Measurements from ENCODE around the gene NCR3LG1. TPM values are rescaled to one million over a fixed set of nuclear protein-coding genes. Genes with fewer than 3 reads are reported as not detected.
A peak's percentile ranks its signal among the peaks of the same experiment; 100 is the strongest.

NCR3LG1 gene
- total RNA-seq, 1 donor from 2014 or later, result 0.51 TPM

GRCh38 chr11:17408641-17409040 is 57.0 kb downstream of the NCR3LG1 start:
- Mint-ChIP-seq H3K36me3 (ENCODE audit: unreplicated experiment) (no peaks in the 10 kb centered on the region), H3K27me3 (ENCODE audit: unreplicated experiment) (peaks cover 10% of the 10 kb centered on the region), H3K27ac (ENCODE audit: unreplicated experiment) (no peak overlapping the region), H3K4me1 (ENCODE audit: low read depth, unreplicated experiment) (peaks cover 13% of the 10 kb centered on the region), H3K4me3 (ENCODE audit: unreplicated experiment) (no peak overlapping the region), H3K9me3 (ENCODE audit: unreplicated experiment) (peaks cover 7% of the 10 kb centered on the region)
- TF ChIP-seq CTCF (IDR thresholded peaks at IDR 0.05; ENCODE audit: partially characterized antibody, unreplicated experiment), result no peak
- DNase-seq, result no peak

- no peak for TF ChIP-seq CTCF (IDR thresholded peaks at IDR 0.05; ENCODE audit: partially characterized antibody, unreplicated experiment)
- no peak for DNase-seq
- H3K9me3 Mint-ChIP-seq (ENCODE audit: unreplicated experiment), result peaks cover 5% of the 10 kb centered on the region
- peaks cover 5% of the 10 kb centered on the region for H3K27me3 Mint-ChIP-seq (ENCODE audit: unreplicated experiment)
- H3K36me3 Mint-ChIP-seq (ENCODE audit: unreplicated experiment), result no peaks in the 10 kb centered on the region
- H3K4me3 Mint-ChIP-seq (ENCODE audit: unreplicated experiment), result no peak overlapping the region
- no peak overlapping the region for H3K27ac Mint-ChIP-seq (ENCODE audit: unreplicated experiment)
- H3K4me1 Mint-ChIP-seq (ENCODE audit: low read depth, unreplicated experiment), result peaks cover 2% of the 10 kb centered on the region
Measured at GRCh38 chr11:17410606-17411379, 59.2 kb downstream of the NCR3LG1 start.

GRCh38 chr11:17411418-17411817 is 59.8 kb downstream of the NCR3LG1 start:
- no peak for DNase-seq
- no peak overlapping the region for H3K27ac Mint-ChIP-seq (ENCODE audit: unreplicated experiment)

GRCh38 chr11:17412488-17413180 is 61.0 kb downstream of the NCR3LG1 start:
- no peak for TF ChIP-seq CTCF (IDR thresholded peaks at IDR 0.05; ENCODE audit: partially characterized antibody, unreplicated experiment)
- Mint-ChIP-seq H3K36me3 (ENCODE audit: unreplicated experiment) (no peaks in the 10 kb centered on the region), H3K27me3 (ENCODE audit: unreplicated experiment) (peaks cover 5% of the 10 kb centered on the region), H3K9me3 (ENCODE audit: unreplicated experiment) (peaks cover 4% of the 10 kb centered on the region), H3K4me1 (ENCODE audit: low read depth, unreplicated experiment) (no peaks in the 10 kb centered on the region), H3K27ac (ENCODE audit: unreplicated experiment) (peak overlapping the region; percentile 11), H3K4me3 (ENCODE audit: unreplicated experiment) (no peak overlapping the region)
- no peak for DNase-seq

More at GRCh38 chr11:17411418-17411817, 59.8 kb downstream of the NCR3LG1 start:
- Mint-ChIP-seq H3K4me1 (ENCODE audit: low read depth, unreplicated experiment) (no peaks in the 10 kb centered on the region), H3K4me3 (ENCODE audit: unreplicated experiment) (no peak overlapping the region), H3K36me3 (ENCODE audit: unreplicated experiment) (no peaks in the 10 kb centered on the region), H3K9me3 (ENCODE audit: unreplicated experiment) (peaks cover 5% of the 10 kb centered on the region), H3K27me3 (ENCODE audit: unreplicated experiment) (peaks cover 5% of the 10 kb centered on the region)
- no peak for TF ChIP-seq CTCF (IDR thresholded peaks at IDR 0.05; ENCODE audit: partially characterized antibody, unreplicated experiment)

Measured in glutamatergic neuron (in vitro differentiated cells).